DOHH2 (cell line): Measurements from ENCODE around the gene TBC1D22A.

Source experiments
- CTCF ChIP-seq: fragments of 200-600 bp; sonication (generic); IDR thresholded peaks from one replicate; pipeline ENCODE4 v1.5.1; 2014; ENCODE audit warnings: antibody characterized with exemption, mild to moderate bottlenecking, low read depth, low read length; ENCODE audit not compliant: poor library complexity, severe bottlenecking
- EZH2phosphoT487 ChIP-seq: fragments of 200-600 bp; sonication (generic); IDR thresholded peaks from 2 replicates; pipeline ENCODE4 v1.6.1; 2017; ENCODE audit warnings: borderline replicate concordance, mild to moderate bottlenecking, antibody characterized with exemption, low read length, moderate library complexity, mixed read lengths

- TF ChIP-seq CTCF (no peak), EZH2phosphoT487 (no peak)
These were observed 17.2 kb downstream of the TBC1D22A start for GRCh38 chr22:46779651-46780050.
